H7 (cell line): ENCODE results near the gene FOCAD. TPM values are rescaled to one million over a fixed set of nuclear protein-coding genes. Genes with fewer than 3 reads are reported as not detected.

Source experiments
- DNase-seq: peaks from one replicate; pipeline ENCODE4 v3.0.0; 2012
- H3K27me3 ChIP-seq: 2 replicates; pipeline ENCODE4 v1.6.0; 2011; ENCODE audit warnings: mild to moderate bottlenecking, low read length; ENCODE audit not compliant: control insufficient read depth, insufficient read depth
- H3K36me3 ChIP-seq: replicated peaks from 2 replicates; pipeline ENCODE4 v1.5.1; 2011; ENCODE audit warnings: low read length; ENCODE audit not compliant: control insufficient read depth, insufficient read depth
- H3K4me3 ChIP-seq: 2 replicates; pipeline ENCODE4 v1.5.1; 2011; ENCODE audit warnings: low read depth, mild to moderate bottlenecking, control low read depth, low read length, moderate library complexity; ENCODE audit not compliant: insufficient read depth
- total RNA-seq: library from RNA; depleted of rRNA; stranded (reverse); fragments of >200 nt; shearing (Covaris generic); gene quantifications from 2 replicates; pipeline ENCODE4 v1.2.3, GENCODE V29; 2014

The FOCAD gene
- total RNA-seq, 1 experiment from 2014 or later: 41.8 TPM

DNA sequence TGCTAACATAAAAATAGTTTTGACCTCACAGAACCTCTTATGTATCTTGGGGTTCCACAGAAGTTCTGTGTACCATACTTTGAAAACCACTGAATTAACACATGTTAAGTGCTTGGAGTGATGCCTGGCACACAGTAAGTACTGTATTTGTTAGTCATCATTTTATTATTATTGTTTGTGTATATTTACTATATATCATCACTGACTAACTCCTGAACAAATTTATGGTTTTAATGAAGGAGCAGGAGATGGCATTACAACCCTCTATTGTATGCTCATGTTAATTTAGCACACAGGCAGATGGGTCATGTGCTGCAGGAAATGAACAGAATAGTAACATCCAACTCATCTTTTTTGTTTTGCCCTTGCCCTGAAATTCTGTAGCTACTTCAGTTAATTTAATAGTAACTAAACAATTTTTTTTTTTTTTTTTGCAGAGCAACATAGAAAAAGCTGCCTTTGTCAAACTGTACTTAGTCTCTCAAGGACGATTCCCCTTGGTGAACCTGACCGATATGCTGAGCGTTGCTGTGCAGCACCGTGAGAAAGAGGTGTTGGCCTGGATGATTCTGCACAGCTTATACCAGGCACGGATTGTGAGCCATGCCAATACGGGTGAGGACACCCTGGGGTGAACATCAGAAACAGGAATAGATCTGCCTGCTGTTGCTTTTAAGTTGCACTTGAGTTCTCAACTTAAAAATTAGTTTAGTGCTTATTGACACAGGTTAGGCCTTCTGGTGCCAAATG, 302.0 kb downstream of the FOCAD start:
- H3K27me3 ChIP-seq: no peaks in the 10 kb centered on the region
- H3K4me3 ChIP-seq: no peak overlapping the region
- peaks cover 7% of the 10 kb centered on the region for H3K36me3 ChIP-seq
- no peak for DNase-seq

DNA sequence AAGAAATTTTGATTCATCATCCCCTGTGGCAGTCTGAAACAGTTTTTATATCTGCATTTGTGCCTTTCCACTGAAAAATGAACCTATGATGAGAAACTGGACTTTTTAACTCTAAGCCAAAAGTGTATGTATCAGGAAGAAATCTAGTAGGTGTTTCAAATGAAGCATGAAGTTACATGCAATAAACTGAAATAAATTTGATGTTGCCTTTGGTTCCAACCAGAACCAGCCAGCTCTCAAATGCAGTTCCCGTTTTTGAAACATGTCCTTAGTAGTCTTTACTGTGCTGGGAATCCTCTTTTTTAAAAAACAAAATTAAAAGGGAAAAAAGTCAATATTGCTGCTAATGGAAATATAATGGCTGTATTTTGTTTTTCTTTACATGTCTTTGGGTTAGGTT, 303.5 kb downstream of the FOCAD start:
- H3K4me3 ChIP-seq: no peak overlapping the region
- peaks cover 7% of the 10 kb centered on the region for H3K36me3 ChIP-seq
- no peaks in the 10 kb centered on the region for H3K27me3 ChIP-seq
- no peak for DNase-seq

DNA sequence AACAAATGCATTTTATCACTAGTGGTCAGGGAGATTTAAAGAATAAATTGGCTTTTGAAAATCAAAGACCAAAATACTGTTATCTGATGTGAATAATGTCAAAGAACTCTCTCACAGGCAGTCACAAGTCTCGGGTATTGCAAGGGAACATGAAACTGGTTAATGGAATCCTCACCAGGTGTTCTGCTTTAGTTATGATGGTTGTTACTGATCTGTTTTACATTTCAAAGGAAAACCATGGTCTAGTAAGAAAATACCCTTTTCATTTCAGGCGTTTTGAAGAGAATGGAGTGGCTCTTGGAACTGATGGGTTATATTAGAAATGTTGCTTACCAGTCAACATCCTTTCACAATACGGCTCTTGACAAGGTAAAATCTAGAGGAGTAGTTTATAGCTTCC, 304.0 kb downstream of the FOCAD start:
- H3K27me3 ChIP-seq: no peaks in the 10 kb centered on the region
- H3K36me3 ChIP-seq: peaks cover 7% of the 10 kb centered on the region
- DNase-seq: no peak
- H3K4me3 ChIP-seq: no peak overlapping the region

DNA sequence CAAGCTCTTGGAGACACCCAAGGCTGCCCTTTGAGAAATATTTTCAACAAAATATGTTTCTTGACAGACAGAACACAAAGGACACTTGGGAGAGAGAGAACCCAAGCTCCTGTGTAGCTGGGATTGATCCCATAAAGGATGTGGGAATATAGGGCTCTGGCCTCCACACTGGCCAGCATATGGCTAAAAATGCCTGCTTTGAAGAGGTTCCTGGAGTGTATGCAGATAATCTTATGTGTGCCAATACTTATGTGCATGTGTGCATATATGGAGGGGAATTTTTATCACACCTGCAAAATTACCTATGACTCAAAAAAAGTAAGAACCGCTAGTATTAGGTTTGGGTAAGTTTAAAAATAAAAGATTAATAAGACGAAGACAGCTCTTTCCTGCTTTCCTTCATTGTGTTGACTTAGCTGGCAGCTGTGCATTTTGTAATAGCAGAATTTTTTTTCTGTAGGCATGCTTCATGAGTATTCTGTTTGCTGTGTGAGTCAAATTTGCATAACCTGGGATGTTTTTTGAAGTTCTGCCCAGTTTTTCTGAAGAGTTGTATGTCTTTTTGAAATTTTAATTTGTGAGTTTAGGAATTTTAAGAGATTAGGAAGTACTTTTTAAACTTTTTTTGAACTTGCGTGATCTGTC, 304.7 kb downstream of the FOCAD start:
- no peak for DNase-seq
- H3K36me3 ChIP-seq: peaks cover 7% of the 10 kb centered on the region
- H3K27me3 ChIP-seq: no peaks in the 10 kb centered on the region
- no peak overlapping the region for H3K4me3 ChIP-seq

DNA sequence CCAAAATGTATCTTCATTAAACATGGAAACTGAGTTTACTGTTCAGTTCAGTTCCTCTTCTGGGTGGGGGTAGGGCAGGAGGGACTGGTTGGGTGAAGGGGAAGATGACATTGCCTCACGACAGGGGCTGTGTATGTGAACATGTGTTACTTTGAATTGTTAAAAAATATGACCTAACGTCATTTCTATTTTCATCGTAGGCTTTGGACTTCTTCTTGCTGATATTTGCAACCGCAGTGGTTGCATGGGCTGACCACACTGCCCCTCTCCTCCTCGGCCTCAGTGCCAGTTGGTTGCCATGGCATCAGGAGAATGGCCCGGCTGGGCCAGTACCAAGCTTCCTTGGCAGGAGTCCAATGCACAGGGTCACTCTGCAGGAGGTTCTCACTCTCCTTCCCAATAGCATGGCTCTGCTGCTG, 305.9 kb downstream of the FOCAD start:
- peaks cover 7% of the 10 kb centered on the region for H3K36me3 ChIP-seq
- H3K4me3 ChIP-seq: no peak overlapping the region
- no peak for DNase-seq
- H3K27me3 ChIP-seq: no peaks in the 10 kb centered on the region

DNA sequence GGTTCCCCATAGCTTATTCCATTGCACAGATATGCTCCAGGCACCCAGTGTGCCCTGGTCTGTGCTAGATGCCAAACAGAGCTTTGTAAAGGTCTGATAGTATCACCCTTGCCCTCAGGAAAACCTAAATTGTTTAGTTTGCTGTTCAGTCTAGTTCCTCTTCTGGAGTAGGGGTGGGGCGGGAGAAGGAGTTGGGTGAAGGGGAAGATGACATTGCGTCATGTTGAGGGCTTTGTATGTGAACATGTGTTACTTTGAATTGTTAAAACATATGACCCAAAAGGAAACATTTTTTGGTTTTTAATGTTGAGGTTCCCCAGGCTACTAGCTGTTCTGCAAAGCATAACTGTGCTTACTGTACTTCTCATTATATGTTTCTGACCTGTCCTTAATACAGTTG, 306.8 kb downstream of the FOCAD start:
- DNase-seq: no peak
- Histone ChIP-seq H3K27me3 (no peaks in the 10 kb centered on the region), H3K4me3 (no peak overlapping the region), H3K36me3 (peaks cover 7% of the 10 kb centered on the region)

DNA sequence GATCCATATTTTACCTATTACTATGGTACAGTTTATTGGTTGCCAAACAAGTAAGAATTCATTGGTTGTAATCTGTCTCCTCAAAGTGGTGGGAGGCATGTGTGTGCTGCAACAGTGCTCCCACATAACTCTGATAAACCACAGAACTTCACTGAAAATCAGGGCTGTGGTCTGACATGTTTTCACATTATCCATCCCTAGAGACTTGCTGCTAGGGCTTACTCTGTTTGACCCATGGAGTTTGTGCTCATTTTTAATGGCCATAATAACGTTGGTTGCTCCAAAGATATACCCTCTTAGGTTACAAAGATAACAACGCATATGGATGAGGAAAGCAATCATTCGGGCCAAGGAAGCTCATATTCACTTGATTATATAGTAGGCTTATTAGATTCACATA, 310.4 kb downstream of the FOCAD start:
- no peak for DNase-seq
- peaks cover 7% of the 10 kb centered on the region for H3K36me3 ChIP-seq
- no peak overlapping the region for H3K4me3 ChIP-seq
- no peaks in the 10 kb centered on the region for H3K27me3 ChIP-seq

DNA sequence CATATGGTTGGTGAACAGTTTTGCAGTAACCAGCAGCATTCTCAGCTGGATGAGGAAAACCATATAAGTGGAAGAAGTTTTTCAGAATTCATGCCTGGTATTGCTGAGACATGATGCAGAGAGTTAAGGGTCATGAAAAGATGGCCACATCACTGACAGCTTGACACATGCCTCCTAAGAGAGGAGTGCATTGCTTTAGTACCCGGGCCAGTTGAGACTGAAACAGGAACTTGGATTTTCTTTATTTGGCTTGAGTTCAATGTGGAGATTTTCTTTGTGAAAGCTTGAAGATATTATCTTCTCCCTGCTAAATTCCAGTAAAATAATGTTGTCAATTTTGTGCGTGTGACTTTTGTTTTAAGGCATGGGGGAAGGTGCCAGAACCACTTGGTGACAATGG, 311.6 kb downstream of the FOCAD start:
- Histone ChIP-seq H3K36me3 (peaks cover 1% of the 10 kb centered on the region), H3K27me3 (no peaks in the 10 kb centered on the region), H3K4me3 (no peak overlapping the region)
- no peak for DNase-seq

DNA sequence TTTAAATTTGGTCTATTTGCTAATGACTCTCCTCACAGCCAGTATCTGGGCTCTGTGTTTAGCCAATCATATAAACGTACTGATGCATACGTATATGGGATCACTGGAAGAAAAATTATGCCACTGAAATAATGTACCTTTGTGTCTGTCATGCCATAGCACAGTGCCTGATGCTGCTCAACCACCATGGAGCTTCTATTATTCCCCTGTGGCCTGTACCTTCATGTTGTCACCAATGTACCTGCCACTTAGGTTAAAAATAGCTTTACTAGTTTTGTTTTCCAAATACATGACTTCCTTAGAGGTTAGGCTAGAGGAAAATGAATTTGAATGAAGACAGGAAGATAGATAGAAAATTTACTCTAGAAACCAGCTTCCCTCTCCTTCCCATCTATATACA, 312.8 kb downstream of the FOCAD start:
- Histone ChIP-seq H3K27me3 (no peaks in the 10 kb centered on the region), H3K36me3 (no peaks in the 10 kb centered on the region), H3K4me3 (no peak overlapping the region)
- DNase-seq: no peak

DNA sequence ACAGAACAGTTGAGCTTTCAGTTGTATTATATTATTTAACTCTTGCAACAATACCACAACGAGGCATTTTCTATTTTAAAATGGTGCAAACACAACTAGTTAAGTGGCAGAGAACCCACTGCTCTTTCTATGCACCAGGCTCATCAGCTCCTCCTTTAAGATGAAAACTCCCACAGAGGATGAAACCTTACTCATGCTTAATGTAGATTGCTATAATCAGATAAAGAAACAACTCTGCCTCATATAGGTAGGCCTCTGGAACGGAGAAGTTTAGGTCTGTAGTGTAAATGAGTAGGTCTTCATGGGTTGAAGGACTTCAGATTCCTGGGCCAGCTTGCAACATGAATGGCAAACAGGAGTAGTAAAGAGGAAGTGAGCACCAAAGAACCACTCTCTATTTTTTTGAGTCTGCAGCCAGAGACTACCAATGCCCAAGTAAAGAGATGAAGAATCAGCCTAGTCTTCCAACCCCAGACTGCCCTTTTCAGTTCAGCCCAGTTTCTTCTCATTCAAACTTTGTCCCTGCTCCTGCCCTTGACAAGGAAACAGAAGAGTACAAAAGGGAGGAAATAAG, 313.5 kb downstream of the FOCAD start:
- H3K4me3 ChIP-seq: no peak overlapping the region
- no peaks in the 10 kb centered on the region for H3K36me3 ChIP-seq
- DNase-seq: no peak
- H3K27me3 ChIP-seq: no peaks in the 10 kb centered on the region

DNA sequence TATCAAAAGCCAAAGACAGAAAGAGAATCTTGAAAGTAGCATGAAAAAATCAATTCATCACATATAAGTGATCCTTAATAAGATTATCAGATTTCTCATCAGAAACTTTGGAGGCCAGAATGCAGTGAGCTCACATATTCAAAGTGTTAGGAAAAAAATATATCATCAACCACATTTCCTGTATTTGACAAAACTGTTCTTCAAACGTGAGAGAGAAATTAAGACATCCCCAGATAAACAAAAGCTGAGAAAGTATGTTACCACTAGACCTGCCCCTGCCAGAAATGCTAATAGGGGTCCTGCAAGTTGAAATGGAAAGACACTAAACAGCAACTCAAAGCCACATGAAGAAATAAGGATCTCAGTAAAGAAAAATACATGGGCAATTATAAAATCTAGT, 317.5 kb downstream of the FOCAD start:
- Histone ChIP-seq H3K4me3 (no peak overlapping the region), H3K36me3 (no peaks in the 10 kb centered on the region), H3K27me3 (no peaks in the 10 kb centered on the region)
- no peak for DNase-seq

DNA sequence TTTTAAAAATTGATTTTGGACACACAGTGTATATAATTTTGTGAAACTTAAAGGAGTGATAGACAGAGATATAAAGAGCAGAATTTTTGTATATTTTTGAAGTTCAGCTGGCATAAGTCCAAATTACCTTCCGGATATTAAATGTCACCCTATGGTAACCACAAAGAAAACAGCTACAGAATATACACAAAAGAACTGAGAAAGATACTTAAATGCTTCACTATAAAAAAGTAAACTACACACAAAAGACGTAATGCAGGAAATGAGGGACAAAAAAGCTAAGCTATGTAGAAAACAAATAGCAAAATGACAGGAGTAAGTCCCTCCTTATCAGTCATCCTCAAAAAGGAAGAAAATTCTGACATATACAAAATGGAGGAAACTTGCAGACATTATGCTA, 318.0 kb downstream of the FOCAD start:
- no peak for DNase-seq
- Histone ChIP-seq H3K4me3 (no peak overlapping the region), H3K36me3 (no peaks in the 10 kb centered on the region), H3K27me3 (no peaks in the 10 kb centered on the region)

DNA sequence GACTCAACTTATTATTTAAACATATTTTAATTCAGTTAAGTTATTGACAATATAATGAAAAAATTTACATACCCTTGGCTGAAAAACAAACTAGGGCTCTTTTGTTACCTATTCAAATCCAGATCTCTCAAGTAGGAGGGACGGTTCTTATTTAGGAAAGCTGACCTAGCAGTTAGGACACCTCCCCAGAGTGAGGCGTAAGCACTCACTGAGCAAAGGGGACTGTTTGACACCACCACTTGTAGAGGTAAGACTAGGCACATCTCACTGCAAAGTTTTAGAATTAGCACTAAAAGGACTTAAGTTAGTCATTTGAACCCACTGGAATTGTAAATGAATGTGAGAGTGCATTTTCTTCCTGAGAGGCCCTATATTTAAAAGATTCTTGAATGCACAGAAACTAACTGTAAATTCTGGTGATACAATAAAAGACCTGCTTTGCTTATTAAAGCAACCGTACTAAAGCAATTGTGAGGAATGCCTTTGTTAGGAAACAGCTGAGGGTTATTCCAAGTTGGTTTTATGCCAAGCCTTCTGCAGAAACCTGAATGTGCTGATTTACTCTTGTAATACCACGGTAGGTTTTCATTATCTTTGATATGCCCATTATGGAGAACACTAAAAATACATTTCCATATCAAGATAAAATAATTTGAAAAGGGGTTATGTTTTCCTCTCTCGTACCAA, 331.2 kb downstream of the FOCAD start:
- Histone ChIP-seq H3K27me3 (no peaks in the 10 kb centered on the region), H3K36me3 (no peaks in the 10 kb centered on the region), H3K4me3 (no peak overlapping the region)
- DNase-seq: no peak

DNA sequence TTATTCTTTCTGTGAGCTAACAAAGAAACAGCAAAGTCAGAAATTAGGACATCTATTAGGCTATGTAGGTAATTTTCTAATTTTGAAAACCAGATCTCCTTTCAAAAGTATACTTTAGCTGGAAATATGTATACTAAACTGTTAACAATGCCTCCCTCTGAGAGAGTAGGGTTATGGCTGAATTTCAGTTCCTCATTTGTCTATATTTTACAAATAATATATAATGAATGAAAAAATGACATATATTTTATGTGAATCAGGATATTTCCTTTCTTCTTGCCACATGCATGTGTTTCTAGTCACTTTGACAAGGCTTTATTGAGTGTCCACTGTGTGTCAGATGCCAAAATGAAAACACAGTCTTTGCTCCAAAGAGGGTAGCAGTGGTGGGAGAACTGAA, 331.9 kb downstream of the FOCAD start:
- no peaks in the 10 kb centered on the region for H3K27me3 ChIP-seq
- H3K36me3 ChIP-seq: no peaks in the 10 kb centered on the region
- no peak for DNase-seq
- H3K4me3 ChIP-seq: no peak overlapping the region
